HG03575 (cell line): ENCODE data around the gene PIK3C3.
A peak's percentile ranks its signal among the peaks of the same experiment; 100 is the strongest.

Experiments used
- ATAC-seq: cut with Tn5 transposase; IDR thresholded peaks from one replicate; pipeline ENCODE4 v1.9.1; 2021; ENCODE audit not compliant: unreplicated experiment, insufficient number of reproducible peaks, low FRiP score; ENCODE audit errors: extremely low read depth

Gene PIK3C3

GRCh38 chr18:42051411-42051810 lies 96.4 kb downstream of the PIK3C3 start:
- ATAC-seq = no peak

- ATAC-seq = no peak
Measured at GRCh38 chr18:42052122-42052708, 97.2 kb downstream of the PIK3C3 start.

- ATAC-seq = peak; percentile 92
Measured at GRCh38 chr18:42053188-42053781, 98.3 kb downstream of the PIK3C3 start.

GRCh38 chr18:42064109-42064508 lies 109.1 kb downstream of the PIK3C3 start:
- no peak for ATAC-seq

- no peak for ATAC-seq
Measured at GRCh38 chr18:42067518-42067917, 112.5 kb downstream of the PIK3C3 start.

GRCh38 chr18:42068030-42068429 lies 113.0 kb downstream of the PIK3C3 start:
- ATAC-seq = no peak

GRCh38 chr18:42069036-42069435 lies 114.0 kb downstream of the PIK3C3 start:
- ATAC-seq = no peak

GRCh38 chr18:42072407-42072806 lies 117.4 kb downstream of the PIK3C3 start:
- no peak for ATAC-seq

- ATAC-seq = no peak
Measured at GRCh38 chr18:42074704-42075103, 119.7 kb downstream of the PIK3C3 start.

GRCh38 chr18:42078711-42079110 lies 123.7 kb downstream of the PIK3C3 start:
- no peak for ATAC-seq

GRCh38 chr18:42080340-42080739 lies 125.3 kb downstream of the PIK3C3 start:
- ATAC-seq = no peak

- no peak for ATAC-seq
Measured at GRCh38 chr18:42082415-42083234, 127.6 kb downstream of the PIK3C3 start.

GRCh38 chr18:42086288-42086687 lies 131.3 kb downstream of the PIK3C3 start:
- no peak for ATAC-seq

GRCh38 chr18:42087235-42087634 lies 132.2 kb downstream of the PIK3C3 start:
- ATAC-seq = no peak

- ATAC-seq = no peak
Measured at GRCh38 chr18:42087876-42088275, 132.8 kb downstream of the PIK3C3 start.

GRCh38 chr18:42092848-42093247 lies 137.8 kb downstream of the PIK3C3 start:
- ATAC-seq = no peak

GRCh38 chr18:42094875-42095274 lies 139.8 kb downstream of the PIK3C3 start:
- ATAC-seq = no peak

- no peak for ATAC-seq
Measured at GRCh38 chr18:42095732-42096377, 140.8 kb downstream of the PIK3C3 start.

- ATAC-seq = no peak
Measured at GRCh38 chr18:42100248-42100647, 145.2 kb downstream of the PIK3C3 start.

- no peak for ATAC-seq
Measured at GRCh38 chr18:42100911-42101310, 145.9 kb downstream of the PIK3C3 start.
